Transverse colon (tissue), 4 donors: ENCODE data around the gene UBE2V1. TPM values are rescaled to one million over a fixed set of nuclear protein-coding genes. Genes with fewer than 3 reads are reported as not detected.

Experiments used
- DNase-seq: peaks from one replicate; pipeline ENCODE4 v3.0.0-alpha.2; 2019
- H3K27ac ChIP-seq, 4 donors: fragments of 200-600 bp; sonication (generic); 2 replicates each; pipeline ENCODE4 v1.5.1; 2016 to 2018; ENCODE audit warnings: inconsistent platforms in 4 of 4
- H3K27me3 ChIP-seq: fragments of 200-600 bp; sonication (generic); 2 replicates; pipeline ENCODE4 v1.5.1; 2017; ENCODE audit warnings: inconsistent platforms
- H3K36me3 ChIP-seq, 4 donors: fragments of 200-600 bp; sonication (generic); 2 replicates each; pipeline ENCODE4 v1.5.1; 2017 to 2019; ENCODE audit warnings: inconsistent platforms in 4 of 4
- H3K4me1 ChIP-seq, 4 donors: fragments of 200-600 bp; sonication (generic); 2 replicates each; pipeline ENCODE4 v1.5.1; 2017 to 2020; ENCODE audit warnings: inconsistent platforms in 4 of 4
- H3K4me3 ChIP-seq, 4 donors: fragments of 200-600 bp; sonication (generic); 1 replicate in 1 of 4; 2 replicates in 3 of 4; pipeline versions ENCODE4 v1.5.1 to v1.6.1; 2017 to 2019; ENCODE audit warnings: inconsistent platforms in 4 of 4
- H3K9me3 ChIP-seq, 2 donors: fragments of 200-600 bp; sonication (generic); 2 replicates each; pipeline ENCODE4 v1.5.1; 2017 to 2019; ENCODE audit warnings: inconsistent platforms in 2 of 2
- CTCF ChIP-seq, 5 experiments: fragments of 200-600 bp in 3 of 5; fragments of 450-650 bp in 2 of 5; sonication (generic) in 3 of 5; IDR thresholded peaks; 1 replicate in 2 of 5; 2 replicates in 3 of 5; pipeline ENCODE4 v1.5.1; 2016 to 2017; ENCODE audit warnings: antibody characterized with exemption in 5 of 5, inconsistent platforms in 3 of 5, mild to moderate bottlenecking in 2 of 5, moderate library complexity in 1 of 5
- EP300 ChIP-seq: sonication (generic); formaldehyde crosslinking; IDR thresholded peaks from one replicate; pipeline ENCODE4 v1.6.1; 2017; ENCODE audit warnings: antibody characterized with exemption, low read depth
- POLR2A ChIP-seq: fragments of 450-650 bp; IDR thresholded peaks from one replicate; pipeline ENCODE4 v1.6.1; 2016; ENCODE audit warnings: antibody characterized with exemption, mild to moderate bottlenecking, moderate library complexity
- POLR2AphosphoS5 ChIP-seq, 3 donors: sonication (generic); formaldehyde crosslinking; IDR thresholded peaks; one replicate each; pipeline ENCODE4 v1.6.1; 2016; ENCODE audit warnings: antibody characterized with exemption in 3 of 3
- WGBS, 2 donors: methylation state at CpG; one replicate each; pipeline ENCODE4 v1.1.5; 2018; ENCODE audit warnings: low coverage in 1 of 2; 5-methylcytosine and 5-hydroxymethylcytosine counted together
- in situ Hi-C, 4 donors: fragments of 200-750 bp; cut with MboI; loops; one replicate each; pipeline versions ENCODE4 v1.15.0 to v1.15.1; 2017; ENCODE audit warnings: low sequenced_read_pairs in 3 of 4, low pct_ligation_motif_present in 1 of 4, low pct_unique_long_range_greater_than_20kb in 1 of 4
- intact Hi-C: fragments of 100-400 bp; cut with DNase I; formaldehyde crosslinking; loops from one replicate; pipeline ENCODE4 v1.15.1; 2023; ENCODE audit warnings: low total_unique reads
- total RNA-seq, 4 donors: library from RNA; depleted of rRNA; stranded (reverse); fragments of >200 nt; gene quantifications; one replicate each; pipeline ENCODE4 v1.1.0, GENCODE V29; 2016

UBE2V1 gene
- total RNA-seq, 4 donors from 2014 or later, result 23.7 to 104 (median 62.8) TPM

DNA sequence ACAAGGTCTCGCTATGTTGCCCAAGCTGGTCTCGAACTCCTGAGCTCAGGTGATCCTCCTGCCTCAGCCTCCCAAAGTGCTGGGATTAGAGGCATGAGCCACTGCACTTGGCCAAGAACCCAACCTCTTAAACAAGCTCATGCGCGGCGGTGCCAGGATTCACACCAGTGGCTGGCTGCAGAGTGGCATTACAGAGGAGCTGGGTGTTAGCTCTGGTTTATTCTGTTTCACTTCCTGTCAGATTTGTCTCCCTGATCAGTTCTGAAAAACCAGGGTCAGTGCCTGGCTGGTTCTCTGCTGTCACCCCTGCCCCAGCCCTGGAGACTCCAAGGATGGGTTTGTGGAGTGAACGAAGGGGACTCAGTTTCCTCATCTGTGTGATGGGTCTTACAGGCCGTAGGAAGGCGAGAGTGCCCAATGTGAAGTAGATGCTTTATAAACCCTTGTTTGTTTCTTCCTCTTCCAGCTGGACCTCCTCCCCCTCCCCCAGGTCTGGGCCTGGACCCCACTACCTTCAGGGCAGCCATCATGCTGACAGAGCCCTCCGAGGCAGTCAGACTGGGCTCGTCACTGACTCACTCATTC is 63.4 kb downstream of the UBE2V1 start:
- Histone ChIP-seq H3K27me3 (peaks cover 5% of the 10 kb centered on the region), H3K9me3 (no peaks in the 10 kb centered on the region), H3K4me3 (no peak overlapping the region), H3K36me3 (no peaks in the 10 kb centered on the region), H3K4me1 (peaks cover 0 to 14% (median 0%) of the 10 kb centered on the region in 4 donors), H3K27ac (no peak overlapping the region)
- intact Hi-C loops (no loop called here), in situ Hi-C loops (no loop called here)
- WGBS, 2 donors, result 90 to 100% methylated on average over 2 to 10 of the region's 10 CpGs
- DNase-seq, result no peak
- no peak for TF ChIP-seq CTCF (IDR thresholded peaks at IDR 0.05)

DNA sequence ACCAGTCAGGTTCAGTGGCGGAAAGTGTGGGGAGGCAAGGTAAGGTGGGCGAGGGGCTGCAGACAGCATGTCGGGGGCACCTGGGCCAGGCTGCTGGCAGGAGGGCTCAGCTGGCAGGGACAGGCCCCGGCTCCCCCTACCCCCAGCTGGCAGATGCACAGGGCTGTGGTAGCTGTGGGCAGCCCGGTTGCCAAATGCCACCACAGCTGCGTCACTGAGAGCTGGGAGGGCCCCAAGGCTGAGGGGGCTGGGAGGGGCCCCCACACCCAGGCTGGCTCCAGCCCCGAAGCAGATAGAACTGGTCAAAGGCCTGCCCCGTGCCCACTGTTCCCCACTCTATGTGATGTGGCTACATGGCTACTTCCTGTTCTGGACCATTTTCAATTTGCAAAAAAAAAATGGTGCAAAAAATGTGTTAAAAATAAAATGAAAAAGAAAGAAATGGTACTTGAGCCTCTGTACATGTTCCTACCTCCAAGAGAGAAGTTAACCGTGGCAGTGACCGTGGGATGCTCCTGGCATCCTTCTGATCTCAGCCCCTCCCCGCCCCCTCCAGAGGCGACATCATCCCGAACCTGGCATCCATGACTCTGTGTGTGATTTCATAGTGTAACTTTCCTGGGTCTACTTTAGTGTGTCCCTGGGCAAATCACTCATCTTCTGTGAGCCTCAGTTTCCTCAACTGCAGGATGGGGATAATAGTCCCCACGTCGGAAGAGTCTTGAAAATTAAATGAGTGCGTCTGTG is 64.4 kb downstream of the UBE2V1 start:
- DNase-seq, result peak; percentile 46
- peaks cover 4% of the 10 kb centered on the region for H3K27me3 ChIP-seq
- H3K4me1 ChIP-seq, result peaks cover 0 to 12% (median 0%) of the 10 kb centered on the region in 4 donors
- no peaks in the 10 kb centered on the region for H3K9me3 ChIP-seq
- H3K27ac ChIP-seq, result peak overlapping the region in 1 of 4 donors; percentile 61
- H3K36me3 ChIP-seq, result no peaks in the 10 kb centered on the region
- intact Hi-C loops, result no loop called here
- TF ChIP-seq POLR2AphosphoS5 (IDR thresholded peaks at IDR 0.05), result no peak
- TF ChIP-seq POLR2A, result no peak
- TF ChIP-seq EP300, result no peak
- no peak for TF ChIP-seq CTCF (IDR thresholded peaks at IDR 0.05)
- 71 to 79% methylated on average over 8 to 16 of the region's 16 CpGs for WGBS, 2 donors
- no peak overlapping the region for H3K4me3 ChIP-seq
- in situ Hi-C loops, result no loop called here

DNA sequence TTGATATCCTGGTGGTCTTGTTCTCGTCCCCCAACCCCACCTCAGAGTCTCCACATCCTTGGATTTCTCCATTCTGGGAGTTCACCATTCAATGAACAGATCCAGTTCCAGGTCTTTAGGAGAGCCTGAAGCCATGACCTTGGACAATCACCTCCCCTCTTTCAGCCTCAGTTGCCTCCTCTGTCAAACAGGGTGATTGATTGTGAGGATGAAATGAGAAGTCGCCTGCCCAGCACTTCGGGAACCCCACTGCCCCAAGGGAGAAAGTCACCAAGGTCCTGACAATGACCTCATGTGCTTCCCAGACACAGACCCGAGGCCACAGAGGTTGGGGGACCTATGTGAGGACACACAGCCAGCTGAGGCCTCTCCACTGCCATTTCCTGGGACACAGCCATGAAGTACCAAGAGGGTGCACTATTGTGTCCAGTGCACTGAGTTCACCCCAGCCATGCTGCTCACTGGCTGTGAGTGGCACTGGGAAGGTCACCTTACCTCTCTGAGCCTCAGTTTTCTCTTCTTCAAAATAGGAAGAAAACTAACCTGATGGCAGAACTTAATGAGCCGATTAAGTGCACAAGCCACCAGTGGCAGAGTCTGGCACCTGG is 68.5 kb downstream of the UBE2V1 start:
- Histone ChIP-seq H3K27me3 (no peaks in the 10 kb centered on the region), H3K36me3 (no peaks in the 10 kb centered on the region), H3K4me3 (no peak overlapping the region), H3K9me3 (no peaks in the 10 kb centered on the region), H3K27ac (no peak overlapping the region), H3K4me1 (peaks cover 0 to 8% (median 0%) of the 10 kb centered on the region in 4 donors)
- WGBS, 2 donors, result 83% methylated on average over 5 of the region's 5 CpGs; no CpG with 5 or more reads in 1 of the 2 donors
- in situ Hi-C loops (no loop called here), intact Hi-C loops (no loop called here)
- no peak for DNase-seq
- TF ChIP-seq EP300 (no peak), POLR2A (no peak)

DNA sequence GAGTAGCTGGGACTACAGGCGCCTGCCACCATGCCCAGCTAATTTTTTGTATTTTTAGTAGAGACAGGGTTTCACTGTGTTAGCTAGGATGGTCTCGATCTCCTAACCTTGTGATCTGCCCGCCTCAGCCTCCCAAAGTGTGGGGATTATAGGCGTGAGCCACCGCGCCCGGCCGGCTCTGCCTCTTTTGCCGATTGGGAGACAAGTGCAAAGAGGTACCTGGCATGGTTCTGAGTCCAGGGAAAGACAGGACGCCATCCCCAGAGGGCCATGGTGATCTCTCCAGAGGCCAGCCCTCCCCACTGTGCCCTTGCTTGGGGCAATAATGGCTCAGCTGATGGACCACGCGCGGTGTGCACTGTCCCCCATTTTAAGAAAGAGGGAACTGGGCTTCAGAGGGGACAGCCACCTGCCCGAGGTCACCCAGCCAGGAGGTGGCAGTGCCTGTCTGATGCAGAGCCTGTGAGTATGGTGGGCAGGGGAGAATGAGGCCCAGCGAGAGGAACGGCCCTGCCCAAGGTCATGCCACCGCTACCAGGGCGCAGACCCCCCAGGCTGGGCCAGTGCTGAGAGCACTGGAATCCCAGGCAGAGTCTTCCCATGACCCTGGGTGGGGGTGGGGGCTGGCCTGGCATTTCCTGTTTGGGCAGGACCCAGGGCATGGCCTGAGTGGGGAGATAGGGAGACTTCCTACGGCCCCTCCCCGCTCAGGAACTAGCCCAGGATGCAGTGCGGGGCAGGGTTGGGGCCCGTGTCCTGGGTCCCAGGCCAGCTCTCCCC is 69.2 kb downstream of the UBE2V1 start:
- in situ Hi-C loops (no loop called here), intact Hi-C loops (no loop called here)
- Histone ChIP-seq H3K36me3 (no peaks in the 10 kb centered on the region), H3K4me1 (peaks cover 0 to 8% (median 0%) of the 10 kb centered on the region in 4 donors), H3K27ac (no peak overlapping the region), H3K4me3 (no peak overlapping the region), H3K27me3 (no peaks in the 10 kb centered on the region), H3K9me3 (no peaks in the 10 kb centered on the region)
- TF ChIP-seq POLR2A, result no peak
- TF ChIP-seq POLR2AphosphoS5 (IDR thresholded peaks at IDR 0.05), result no peak
- TF ChIP-seq CTCF (IDR thresholded peaks at IDR 0.05), result no peak
- TF ChIP-seq EP300, result no peak
- DNase-seq, result no peak
- WGBS, 2 donors, result 92 to 100% methylated on average over 1 to 20 of the region's 22 CpGs
